ENCODE data around the gene CA7. TPM values are rescaled to one million over a fixed set of nuclear protein-coding genes. Genes with fewer than 3 reads are reported as not detected.
"Not testable (repeated sequence)": the region's sequence is repeated elsewhere in the genome, so short reads cannot be mapped to it uniquely, and the experiment has no call there.

CA7 gene
- total RNA-seq, 1 donor from 2014 or later: not detected

GRCh38 chr16:66891797-66892196, 47.6 kb downstream of the CA7 start:
- no peaks in the 10 kb centered on the region for H3K36me3 ChIP-seq
- H3K27me3 ChIP-seq (ENCODE audit: low read depth): no peaks in the 10 kb centered on the region
- DNase-seq: no peak
- intact Hi-C loops (cut with micrococcal nuclease): no loop called here
- TF ChIP-seq CTCF (IDR thresholded peaks at IDR 0.05; ENCODE audit: borderline replicate concordance): no peak
- no peaks in the 10 kb centered on the region for H3K9me3 ChIP-seq (replicated peaks)
- H3K27ac ChIP-seq (replicated peaks): no peak overlapping the region
- no peak overlapping the region for H3K4me3 ChIP-seq
- H3K4me1 ChIP-seq: no peaks in the 10 kb centered on the region

GRCh38 chr16:66894055-66894454, 49.8 kb downstream of the CA7 start:
- no peaks in the 10 kb centered on the region for H3K9me3 ChIP-seq (replicated peaks)
- no peak overlapping the region for H3K4me3 ChIP-seq
- H3K27me3 ChIP-seq (ENCODE audit: low read depth): no peaks in the 10 kb centered on the region
- TF ChIP-seq CTCF (IDR thresholded peaks at IDR 0.05; ENCODE audit: borderline replicate concordance): no peak
- peaks cover 14% of the 10 kb centered on the region for H3K4me1 ChIP-seq
- H3K36me3 ChIP-seq: no peaks in the 10 kb centered on the region
- intact Hi-C loops (cut with micrococcal nuclease): no loop called here
- no peak overlapping the region for H3K27ac ChIP-seq (replicated peaks)
- DNase-seq: no peak

- peak; percentile 63 for DNase-seq
- H3K9me3 ChIP-seq (replicated peaks): no peaks in the 10 kb centered on the region
- H3K27me3 ChIP-seq (ENCODE audit: low read depth): no peaks in the 10 kb centered on the region
- peak; percentile 89 for TF ChIP-seq CTCF (IDR thresholded peaks at IDR 0.05; ENCODE audit: borderline replicate concordance)
- no peaks in the 10 kb centered on the region for H3K36me3 ChIP-seq
- H3K4me3 ChIP-seq: no peak overlapping the region
- H3K4me1 ChIP-seq: peaks cover 24% of the 10 kb centered on the region
- H3K27ac ChIP-seq (replicated peaks): no peak overlapping the region
- intact Hi-C loops (cut with micrococcal nuclease): no loop called here
Observed at GRCh38 chr16:66894948-66895688, 50.9 kb downstream of the CA7 start.

GRCh38 chr16:66895689-66895979, 51.4 kb downstream of the CA7 start:
- peaks cover 29% of the 10 kb centered on the region for H3K4me1 ChIP-seq
- no peak overlapping the region for H3K4me3 ChIP-seq
- no peak for TF ChIP-seq CTCF (IDR thresholded peaks at IDR 0.05; ENCODE audit: borderline replicate concordance)
- no peaks in the 10 kb centered on the region for H3K27me3 ChIP-seq (ENCODE audit: low read depth)
- H3K27ac ChIP-seq (replicated peaks): no peak overlapping the region
- no peaks in the 10 kb centered on the region for H3K36me3 ChIP-seq
- DNase-seq: no peak
- intact Hi-C loops (cut with micrococcal nuclease): no loop called here
- H3K9me3 ChIP-seq (replicated peaks): no peaks in the 10 kb centered on the region

GRCh38 chr16:66895999-66896398, 51.8 kb downstream of the CA7 start:
- DNase-seq: no peak
- intact Hi-C loops (cut with micrococcal nuclease): no loop called here
- Histone ChIP-seq H3K4me1 (peaks cover 33% of the 10 kb centered on the region), H3K36me3 (no peaks in the 10 kb centered on the region), H3K27ac (replicated peaks) (no peak overlapping the region), H3K27me3 (ENCODE audit: low read depth) (no peaks in the 10 kb centered on the region), H3K9me3 (replicated peaks) (no peaks in the 10 kb centered on the region), H3K4me3 (no peak overlapping the region)
- no peak for TF ChIP-seq CTCF (IDR thresholded peaks at IDR 0.05; ENCODE audit: borderline replicate concordance)

GRCh38 chr16:66896682-66897081, 52.5 kb downstream of the CA7 start:
- peaks cover 40% of the 10 kb centered on the region for H3K4me1 ChIP-seq
- intact Hi-C loops (cut with micrococcal nuclease); H3K9me3 ChIP-seq (replicated peaks); H3K27ac ChIP-seq (replicated peaks); H3K36me3 ChIP-seq; DNase-seq; H3K27me3 ChIP-seq (ENCODE audit: low read depth); H3K4me3 ChIP-seq: not testable (repeated sequence)
